Spleen (tissue), 7 donors: ENCODE data around the gene NDUFB8.

ENCODE experiments used
- POLR2AphosphoS5 ChIP-seq, 3 donors: sonication (generic); formaldehyde crosslinking; IDR thresholded peaks; one replicate each; pipeline ENCODE4 v1.5.1; 2017; ENCODE audit warnings: antibody characterized with exemption in 3 of 3
- TF ChIP-seq, protein P1 (sequence below), 11 experiments: fragments of 200-600 bp in 7 of 11; fragments of 450-650 bp in 4 of 11; sonication (generic) in 4 of 11; IDR thresholded peaks in 8 of 11; conservative IDR thresholded peaks in 3 of 11; 1 replicate in 7 of 11; 2 replicates in 4 of 11; pipeline versions ENCODE4 v1.4.0 to v1.8.0; 2016 to 2021; ENCODE audit warnings: antibody characterized with exemption in 11 of 11, inconsistent platforms in 4 of 11, mild to moderate bottlenecking in 1 of 11
- donor health status: DM: no; HTN: no; CAD: no; lungs with moderate emphysema.
- donor health status: DM: no; HTN: no; CAD: no.
- donor health status: DM: no; HTN: no; CAD: no.

DNA sequence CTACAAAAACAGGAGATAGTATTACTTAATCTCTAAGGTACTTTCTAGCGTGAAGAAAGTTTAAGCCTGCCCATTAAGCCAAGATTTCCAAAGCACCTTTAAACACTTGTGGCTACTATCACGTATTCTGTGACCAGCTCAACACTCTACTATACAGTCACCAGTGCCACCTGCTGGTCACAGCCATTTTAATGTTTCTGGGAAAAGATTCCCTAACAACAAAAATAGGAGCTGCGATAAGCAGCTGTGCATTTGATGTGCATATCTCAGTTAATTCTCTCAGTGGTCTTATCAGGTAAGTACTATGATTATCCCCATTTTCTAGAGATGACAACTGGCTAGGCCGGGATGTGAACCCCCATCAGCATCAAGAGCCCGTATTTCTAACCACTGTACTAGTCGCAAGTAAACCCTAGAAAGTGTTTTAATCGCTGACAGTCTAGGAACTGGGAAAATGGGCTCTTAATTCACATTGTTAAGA is 10.9 kb downstream of the NDUFB8 start:
- TF ChIP-seq, protein P1, sequence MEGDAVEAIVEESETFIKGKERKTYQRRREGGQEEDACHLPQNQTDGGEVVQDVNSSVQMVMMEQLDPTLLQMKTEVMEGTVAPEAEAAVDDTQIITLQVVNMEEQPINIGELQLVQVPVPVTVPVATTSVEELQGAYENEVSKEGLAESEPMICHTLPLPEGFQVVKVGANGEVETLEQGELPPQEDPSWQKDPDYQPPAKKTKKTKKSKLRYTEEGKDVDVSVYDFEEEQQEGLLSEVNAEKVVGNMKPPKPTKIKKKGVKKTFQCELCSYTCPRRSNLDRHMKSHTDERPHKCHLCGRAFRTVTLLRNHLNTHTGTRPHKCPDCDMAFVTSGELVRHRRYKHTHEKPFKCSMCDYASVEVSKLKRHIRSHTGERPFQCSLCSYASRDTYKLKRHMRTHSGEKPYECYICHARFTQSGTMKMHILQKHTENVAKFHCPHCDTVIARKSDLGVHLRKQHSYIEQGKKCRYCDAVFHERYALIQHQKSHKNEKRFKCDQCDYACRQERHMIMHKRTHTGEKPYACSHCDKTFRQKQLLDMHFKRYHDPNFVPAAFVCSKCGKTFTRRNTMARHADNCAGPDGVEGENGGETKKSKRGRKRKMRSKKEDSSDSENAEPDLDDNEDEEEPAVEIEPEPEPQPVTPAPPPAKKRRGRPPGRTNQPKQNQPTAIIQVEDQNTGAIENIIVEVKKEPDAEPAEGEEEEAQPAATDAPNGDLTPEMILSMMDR (IDR thresholded peaks at IDR 0.05 in 8 of 11, conservative IDR thresholded peaks at IDR 0.05 in 3 of 11) = peak; percentile 40 to 73 (median 64)
- TF ChIP-seq POLR2AphosphoS5 (IDR thresholded peaks at IDR 0.05) = no peak
